ENCODE measurements around the gene PCNX3.

The PCNX3 gene

DNA sequence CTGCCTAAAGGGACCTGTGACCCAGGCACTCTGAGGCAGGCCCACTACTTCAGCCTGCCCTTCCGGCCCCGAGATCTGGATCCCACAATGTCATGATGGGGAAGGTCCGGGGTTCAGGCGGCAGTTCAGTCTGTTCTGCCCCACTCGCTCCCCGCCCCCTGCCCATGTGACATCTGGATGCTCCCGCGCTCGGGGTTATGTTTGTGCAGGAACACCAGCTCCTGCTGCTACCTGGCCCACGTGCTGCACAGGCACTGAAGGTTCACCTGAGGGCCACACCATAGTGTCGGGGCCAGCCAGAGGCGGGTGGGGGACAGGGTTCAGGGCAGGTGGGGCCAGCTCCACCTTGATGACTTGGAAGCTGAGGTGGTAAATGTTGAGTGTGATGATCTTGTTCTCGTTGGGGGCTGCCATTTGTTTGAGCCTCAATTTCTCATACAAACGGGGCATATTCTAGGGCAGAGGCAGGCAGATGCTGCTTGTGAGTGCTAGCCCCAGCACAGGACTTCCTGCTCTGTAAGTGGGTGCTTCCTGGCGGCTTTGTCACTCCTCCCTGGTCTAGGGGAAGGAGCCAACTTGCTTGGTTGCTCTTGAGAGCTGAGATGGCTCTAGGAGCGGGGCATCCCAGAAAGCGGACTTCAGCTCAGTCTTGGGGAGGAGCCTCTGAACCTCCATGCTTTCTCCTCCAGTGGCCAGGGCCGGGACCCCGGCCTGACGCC lies 18.0 kb downstream of the PCNX3 start:
- TF ChIP-seq, protein P1, sequence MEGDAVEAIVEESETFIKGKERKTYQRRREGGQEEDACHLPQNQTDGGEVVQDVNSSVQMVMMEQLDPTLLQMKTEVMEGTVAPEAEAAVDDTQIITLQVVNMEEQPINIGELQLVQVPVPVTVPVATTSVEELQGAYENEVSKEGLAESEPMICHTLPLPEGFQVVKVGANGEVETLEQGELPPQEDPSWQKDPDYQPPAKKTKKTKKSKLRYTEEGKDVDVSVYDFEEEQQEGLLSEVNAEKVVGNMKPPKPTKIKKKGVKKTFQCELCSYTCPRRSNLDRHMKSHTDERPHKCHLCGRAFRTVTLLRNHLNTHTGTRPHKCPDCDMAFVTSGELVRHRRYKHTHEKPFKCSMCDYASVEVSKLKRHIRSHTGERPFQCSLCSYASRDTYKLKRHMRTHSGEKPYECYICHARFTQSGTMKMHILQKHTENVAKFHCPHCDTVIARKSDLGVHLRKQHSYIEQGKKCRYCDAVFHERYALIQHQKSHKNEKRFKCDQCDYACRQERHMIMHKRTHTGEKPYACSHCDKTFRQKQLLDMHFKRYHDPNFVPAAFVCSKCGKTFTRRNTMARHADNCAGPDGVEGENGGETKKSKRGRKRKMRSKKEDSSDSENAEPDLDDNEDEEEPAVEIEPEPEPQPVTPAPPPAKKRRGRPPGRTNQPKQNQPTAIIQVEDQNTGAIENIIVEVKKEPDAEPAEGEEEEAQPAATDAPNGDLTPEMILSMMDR (IDR thresholded peaks at IDR 0.05; ENCODE audit: control insufficient read depth, insufficient read depth, low read depth, low read length, missing control alignments), result no peak
- H3K4me3 ChIP-seq (ENCODE audit: control insufficient read depth, low read depth, low read length), result no peak overlapping the region
- no peak for DNase-seq (ENCODE audit: low read depth)

DNA sequence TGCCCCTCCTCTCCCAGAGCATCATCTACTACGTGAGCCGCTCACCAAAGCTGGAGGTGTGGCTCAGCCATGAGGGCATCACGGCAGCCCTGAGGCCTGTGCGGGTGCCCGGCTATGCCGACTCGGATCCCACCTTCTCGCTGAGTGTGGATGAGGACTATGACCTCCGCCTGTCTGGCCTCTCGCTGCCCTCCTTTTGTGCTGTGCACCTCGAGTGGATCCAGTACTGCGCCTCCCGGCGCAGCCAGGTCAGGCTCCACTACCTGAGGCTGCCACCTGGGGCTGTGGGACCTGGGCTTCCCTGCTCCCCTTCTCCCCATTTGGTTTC lies 18.5 kb downstream of the PCNX3 start:
- TF ChIP-seq, protein P1 (IDR thresholded peaks at IDR 0.05; ENCODE audit: control insufficient read depth, insufficient read depth, low read depth, low read length, missing control alignments), result no peak

DNA sequence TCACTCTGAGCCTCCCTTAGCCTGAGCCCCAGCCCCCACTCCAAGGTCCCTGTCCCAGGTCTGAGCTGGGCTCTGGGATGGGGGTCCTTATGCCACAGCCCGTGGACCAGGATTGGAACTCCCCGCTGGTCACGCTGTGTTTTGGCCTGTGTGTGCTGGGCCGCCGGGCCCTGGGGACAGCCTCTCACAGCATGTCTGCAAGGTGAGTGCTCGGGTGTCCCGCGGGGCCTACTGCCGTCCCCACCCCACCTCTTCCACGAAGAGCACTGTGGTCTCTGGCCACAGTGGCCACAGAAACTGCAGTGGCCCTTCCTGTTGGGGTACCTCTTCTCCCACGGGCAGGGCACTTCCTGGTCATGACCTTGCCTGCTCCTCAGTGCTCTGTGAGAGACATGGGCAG lies 18.9 kb downstream of the PCNX3 start:
- TF ChIP-seq, protein P1 (IDR thresholded peaks at IDR 0.05; ENCODE audit: control insufficient read depth, insufficient read depth, low read depth, low read length, missing control alignments), result no peak
- no peak for DNase-seq (ENCODE audit: low read depth)
- no peak overlapping the region for H3K4me3 ChIP-seq (ENCODE audit: control insufficient read depth, low read depth, low read length)

More for the DNA sequence above, 18.5 kb downstream of the PCNX3 start:
- DNase-seq (ENCODE audit: low read depth), result no peak
- H3K4me3 ChIP-seq (ENCODE audit: control insufficient read depth, low read depth, low read length), result no peak overlapping the region

DNA sequence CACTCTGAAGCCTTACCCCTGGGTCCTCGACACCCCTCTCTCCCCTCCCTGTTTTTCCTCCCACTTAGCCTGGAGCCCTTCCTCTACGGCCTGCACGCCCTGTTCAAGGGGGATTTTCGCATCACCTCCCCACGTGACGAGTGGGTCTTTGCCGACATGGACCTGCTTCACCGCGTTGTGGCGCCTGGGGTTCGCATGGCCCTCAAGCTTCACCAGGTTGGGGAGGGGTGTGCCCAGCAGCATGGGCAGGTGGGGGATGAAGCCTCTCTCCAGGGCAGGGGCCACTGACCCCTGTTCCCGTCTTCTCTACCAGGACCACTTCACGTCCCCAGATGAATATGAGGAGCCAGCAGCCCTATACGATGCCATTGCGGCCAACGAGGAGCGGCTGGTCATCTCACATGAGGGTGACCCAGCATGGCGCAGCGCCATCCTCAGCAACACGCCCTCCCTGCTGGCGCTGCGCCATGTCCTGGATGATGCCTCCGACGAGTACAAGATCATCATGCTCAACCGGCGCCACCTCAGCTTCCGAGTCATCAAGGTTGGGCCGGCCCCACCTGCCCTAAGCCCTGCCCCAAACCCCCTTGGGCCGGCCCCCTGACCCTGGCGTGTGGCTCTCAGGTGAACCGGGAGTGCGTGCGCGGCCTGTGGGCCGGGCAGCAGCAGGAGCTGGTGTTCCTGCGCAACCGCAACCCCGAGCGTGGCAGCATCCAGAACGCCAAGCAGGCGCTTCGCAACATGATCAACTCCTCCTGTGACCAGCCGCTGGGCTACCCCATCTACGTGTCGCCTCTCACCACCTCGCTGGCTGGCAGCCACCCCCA lies 19.5 kb downstream of the PCNX3 start:
- H3K4me3 ChIP-seq (ENCODE audit: control insufficient read depth, low read depth, low read length), result no peak overlapping the region
- no peak for DNase-seq (ENCODE audit: low read depth)
- TF ChIP-seq, protein P1 (IDR thresholded peaks at IDR 0.05; ENCODE audit: control insufficient read depth, insufficient read depth, low read depth, low read length, missing control alignments), result no peak

DNA sequence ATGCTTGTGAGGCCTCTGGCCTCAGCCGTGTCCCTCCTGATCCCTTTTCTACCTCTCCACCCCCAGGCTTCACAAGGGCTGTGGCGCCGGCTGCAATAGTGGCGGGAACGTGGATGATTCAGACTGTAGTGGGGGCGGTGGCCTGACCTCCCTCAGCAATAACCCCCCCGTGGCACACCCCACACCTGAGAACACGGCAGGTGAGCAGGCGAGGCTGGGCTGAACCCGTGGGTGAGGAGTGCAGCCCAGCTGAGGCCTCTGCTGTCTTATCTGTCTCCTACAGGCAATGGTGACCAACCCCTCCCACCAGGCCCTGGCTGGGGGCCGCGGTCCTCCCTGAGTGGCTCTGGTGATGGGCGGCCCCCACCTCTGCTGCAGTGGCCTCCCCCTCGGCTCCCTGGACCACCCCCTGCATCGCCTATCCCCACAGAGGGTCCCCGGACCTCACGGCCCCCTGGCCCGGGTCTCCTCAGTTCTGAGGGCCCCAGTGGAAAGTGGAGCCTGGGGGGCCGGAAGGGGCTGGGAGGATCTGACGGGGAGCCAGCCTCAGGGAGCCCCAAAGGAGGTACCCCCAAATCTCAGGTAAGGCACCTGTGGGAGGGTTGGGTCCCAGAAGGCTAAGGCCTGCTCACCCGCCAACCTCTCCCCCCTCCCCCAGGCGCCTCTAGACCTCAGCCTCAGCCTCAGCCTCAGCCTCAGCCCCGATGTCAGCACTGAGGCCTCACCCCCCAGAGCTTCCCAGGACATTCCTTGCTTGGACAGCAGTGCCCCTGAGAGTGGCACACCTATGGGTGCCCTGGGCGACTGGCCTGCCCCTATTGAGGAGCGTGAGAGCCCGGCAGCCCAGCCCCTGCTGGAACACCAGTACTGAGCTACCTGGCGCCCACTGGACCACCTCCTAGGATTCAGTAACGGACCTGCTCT lies 20.8 kb downstream of the PCNX3 start:
- DNase-seq (ENCODE audit: low read depth), result no peak
- no peak overlapping the region for H3K4me3 ChIP-seq (ENCODE audit: control insufficient read depth, low read depth, low read length)
- TF ChIP-seq, protein P1 (IDR thresholded peaks at IDR 0.05; ENCODE audit: control insufficient read depth, insufficient read depth, low read depth, low read length, missing control alignments), result no peak

DNA sequence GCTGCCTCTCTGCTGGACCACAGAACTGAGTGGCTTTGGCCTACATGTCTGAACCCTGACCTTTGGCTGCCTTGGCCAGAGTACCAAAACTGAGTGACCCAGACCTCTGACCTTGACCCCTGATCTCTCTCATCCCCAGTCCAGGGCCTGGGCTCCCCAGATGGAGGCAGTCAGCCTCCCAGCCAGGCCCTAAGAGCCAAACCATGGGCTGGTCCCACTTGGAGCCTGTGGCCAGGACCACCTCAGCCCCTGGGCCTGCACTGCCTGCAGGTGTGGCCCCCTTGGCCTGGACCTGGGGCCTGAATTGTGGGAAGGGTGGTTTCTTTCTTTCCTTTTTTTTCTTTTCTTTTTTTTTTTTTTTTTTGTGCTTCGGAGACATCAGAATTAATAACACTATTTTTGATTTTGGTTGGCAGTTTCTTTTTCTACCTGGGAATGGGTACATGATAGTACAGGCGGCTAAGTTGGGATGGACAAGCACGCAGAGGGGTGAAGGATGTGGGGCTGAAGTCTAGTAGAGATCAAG lies 21.5 kb downstream of the PCNX3 start:
- no peak for DNase-seq (ENCODE audit: low read depth)
- no peak overlapping the region for H3K4me3 ChIP-seq (ENCODE audit: control insufficient read depth, low read depth, low read length)
- TF ChIP-seq, protein P1 (IDR thresholded peaks at IDR 0.05; ENCODE audit: control insufficient read depth, insufficient read depth, low read depth, low read length, missing control alignments), result no peak

Data from AG09309 (cell line).